ENCODE results near the gene YBEY.

GRCh38 chr21:46243960-46244361, 42.2 kb upstream of the YBEY start:
- TF ChIP-seq POLR2AphosphoS5 (IDR thresholded peaks at IDR 0.05; ENCODE audit: low read depth, low read length): no peak
- no peak for TF ChIP-seq ZIK1 (CRISPR knock-in tag; IDR thresholded peaks at IDR 0.05; ENCODE audit: borderline replicate concordance, low read depth)
- TF ChIP-seq ATF1 (CRISPR knock-in tag; IDR thresholded peaks at IDR 0.05): no peak
- TF ChIP-seq ZNF878 (CRISPR knock-in tag; IDR thresholded peaks at IDR 0.05): no peak
- no peak for TF ChIP-seq CTCF (CRISPR knock-in tag; IDR thresholded peaks at IDR 0.05)
- TF ChIP-seq ZNF34 (CRISPR knock-in tag; IDR thresholded peaks at IDR 0.05; ENCODE audit: borderline replicate concordance): no peak
- no peak for TF ChIP-seq CREM (IDR thresholded peaks at IDR 0.05)
- TF ChIP-seq CREM (CRISPR knock-in tag; IDR thresholded peaks at IDR 0.05): no peak
- no peak for TF ChIP-seq EP300 (IDR thresholded peaks at IDR 0.05; ENCODE audit: low read depth in 2 of 2, low read length in 2 of 2)
- no peak for TF ChIP-seq EP300 (CRISPR knock-in tag; IDR thresholded peaks at IDR 0.05; ENCODE audit: borderline replicate concordance)
